Stimulated activated CD4-positive, alpha-beta T cell treated with anti-CD3 and anti-CD28 coated beads, Interleukin-15, amount 100 ng/mL, for 48 hours (primary cell): ENCODE data around the gene LRRC2.
"Not testable (repeated sequence)": the region's sequence is repeated elsewhere in the genome, so short reads cannot be mapped to it uniquely, and the experiment has no call there.

Experiments used
- DNase-seq, 2 donors: peaks; one replicate each; pipeline ENCODE4 v3.0.0-alpha.2; 2020; ENCODE audit warnings: low read depth in 2 of 2

Gene LRRC2

GRCh38 chr3:46566040-46566641, at the start of gene LRRC2:
TSS of gene LRRC2 (minus strand) at chr3:46566302. CDS start at chr3:46551591, 14,711 bp downstream.
- peak in 1 of 2 donors; percentile 7 for DNase-seq

GRCh38 chr3:46615050-46615775, 49.1 kb upstream of the LRRC2 start:
- no peak for DNase-seq

GRCh38 chr3:46614431-46614830, 48.3 kb upstream of the LRRC2 start:
- DNase-seq = no peak

GRCh38 chr3:46613313-46614005, 47.4 kb upstream of the LRRC2 start:
- no peak for DNase-seq

- DNase-seq = no peak
Observed at GRCh38 chr3:46612324-46612723, 46.2 kb upstream of the LRRC2 start, which contains the start of gene FAM240A. TSS of gene FAM240A (plus strand) at chr3:46612525. CDS start at chr3:46612684, 159 bp downstream.

- no peak for DNase-seq
Observed at GRCh38 chr3:46609944-46610722, 44.0 kb upstream of the LRRC2 start.

GRCh38 chr3:46609212-46609721, 43.2 kb upstream of the LRRC2 start:
- no peak for DNase-seq

GRCh38 chr3:46607603-46608028, 41.5 kb upstream of the LRRC2 start:
- DNase-seq = no peak

- no peak for DNase-seq
Observed at GRCh38 chr3:46604127-46604526, 38.0 kb upstream of the LRRC2 start.

GRCh38 chr3:46603446-46604046, 37.4 kb upstream of the LRRC2 start:
- DNase-seq = no peak

GRCh38 chr3:46599590-46599989, 33.5 kb upstream of the LRRC2 start:
- DNase-seq = no peak

- DNase-seq = no peak
Observed at GRCh38 chr3:46595819-46596314, 29.8 kb upstream of the LRRC2 start.

- DNase-seq = no peak
Observed at GRCh38 chr3:46594723-46595122, 28.6 kb upstream of the LRRC2 start.

GRCh38 chr3:46593979-46594378, 27.9 kb upstream of the LRRC2 start:
- no peak for DNase-seq

GRCh38 chr3:46593274-46593862, 27.3 kb upstream of the LRRC2 start:
- no peak for DNase-seq

GRCh38 chr3:46587268-46587667, 21.2 kb upstream of the LRRC2 start:
- not testable (repeated sequence) for DNase-seq

GRCh38 chr3:46586738-46587246, 20.7 kb upstream of the LRRC2 start:
- no peak for DNase-seq

GRCh38 chr3:46585799-46586693, 19.9 kb upstream of the LRRC2 start:
- DNase-seq = no peak
